ENCODE results near the gene SRRM1.
"Not testable (repeated sequence)": the region's sequence is repeated elsewhere in the genome, so short reads cannot be mapped to it uniquely, and the experiment has no call there.

Gene SRRM1

GRCh38 chr1:24693827-24694379 lies 50.8 kb downstream of the SRRM1 start:
- no peak for DNase-seq (ENCODE audit: low read depth, low spot score)

GRCh38 chr1:24694380-24694843 lies 51.3 kb downstream of the SRRM1 start:
- no peak for DNase-seq (ENCODE audit: low read depth, low spot score)

- DNase-seq (ENCODE audit: low read depth, low spot score): no peak
Observed at GRCh38 chr1:24695202-24695974, 52.3 kb downstream of the SRRM1 start.

- DNase-seq (ENCODE audit: low read depth, low spot score): no peak
Observed at GRCh38 chr1:24696041-24696755, 53.1 kb downstream of the SRRM1 start.

GRCh38 chr1:24696756-24697330 lies 53.7 kb downstream of the SRRM1 start:
- no peak for DNase-seq (ENCODE audit: low read depth, low spot score)

GRCh38 chr1:24697453-24698001 lies 54.4 kb downstream of the SRRM1 start:
- not testable (repeated sequence) for DNase-seq (ENCODE audit: low read depth, low spot score)

- not testable (repeated sequence) for DNase-seq (ENCODE audit: low read depth, low spot score)
Observed at GRCh38 chr1:24698326-24698725, 55.2 kb downstream of the SRRM1 start.

- DNase-seq (ENCODE audit: low read depth, low spot score): no peak
Observed at GRCh38 chr1:24699628-24700027, 56.5 kb downstream of the SRRM1 start.

GRCh38 chr1:24702511-24703293 lies 59.6 kb downstream of the SRRM1 start:
- DNase-seq (ENCODE audit: low read depth, low spot score): no peak

GRCh38 chr1:24704411-24705259 lies 61.5 kb downstream of the SRRM1 start:
- no peak for DNase-seq (ENCODE audit: low read depth, low spot score)

GRCh38 chr1:24705260-24706073 lies 62.4 kb downstream of the SRRM1 start:
- no peak for DNase-seq (ENCODE audit: low read depth, low spot score)

GRCh38 chr1:24706074-24706389 lies 62.9 kb downstream of the SRRM1 start:
- not testable (repeated sequence) for DNase-seq (ENCODE audit: low read depth, low spot score)

GRCh38 chr1:24707687-24708086 lies 64.6 kb downstream of the SRRM1 start:
- DNase-seq (ENCODE audit: low read depth, low spot score): no peak

- no peak for DNase-seq (ENCODE audit: low read depth, low spot score)
Observed at GRCh38 chr1:24708938-24709337, 65.8 kb downstream of the SRRM1 start.

GRCh38 chr1:24709791-24710441 lies 66.8 kb downstream of the SRRM1 start:
- DNase-seq (ENCODE audit: low read depth, low spot score): no peak

GRCh38 chr1:24711329-24711728 lies 68.2 kb downstream of the SRRM1 start:
- DNase-seq (ENCODE audit: low read depth, low spot score): no peak

GRCh38 chr1:24713176-24713575 lies 70.1 kb downstream of the SRRM1 start:
- DNase-seq (ENCODE audit: low read depth, low spot score): no peak

- no peak for DNase-seq (ENCODE audit: low read depth, low spot score)
Observed at GRCh38 chr1:24713736-24714135, 70.6 kb downstream of the SRRM1 start.
